PC-3 (cell line): Measurements from ENCODE around the gene PPIF. TPM values are rescaled to one million over a fixed set of nuclear protein-coding genes. Genes with fewer than 3 reads are reported as not detected.

ENCODE experiments used
- ATAC-seq: fragments of 200-7000 bp; cut with Tn5 transposase; 2 replicates; pipeline ENCODE4 v1.9.1; 2020; ENCODE audit warnings: mild to moderate bottlenecking, moderate library complexity
- BruUV-seq: library from RNA; stranded (reverse); fragments of 400-500 nt; replicated peaks from 2 replicates; lab custom pipeline; 2021; lab: Mats Ljungman, UMichigan
- CTCF ChIA-PET: fragments of 300-600 bp; sonication (Branson Sonifier 250); formaldehyde crosslinking; loops from one replicate; lab custom pipeline; 2022; ENCODE audit warnings: antibody characterized with exemption; lab: Charles Lee
- POLR2A ChIA-PET: fragments of 300-600 bp; sonication (Branson Sonifier 250); formaldehyde crosslinking; loops from one replicate; lab custom pipeline; 2022; ENCODE audit warnings: antibody characterized with exemption; ENCODE audit not compliant: unreplicated experiment; lab: Charles Lee
- DNase-seq: peaks from one replicate; pipeline ENCODE4 v3.0.0-alpha.2; 2015
- H2AFZ ChIP-seq: fragments of 300-600 bp; sonication (generic); 2 replicates; pipeline ENCODE4 v1.6.0; 2016; ENCODE audit warnings: antibody characterized with exemption, low read length
- H3F3A ChIP-seq: fragments of 300-600 bp; sonication (generic); one replicate; pipeline ENCODE4 v1.6.0; 2017; ENCODE audit warnings: antibody characterized with exemption, low read length, control low read depth, mild to moderate bottlenecking; ENCODE audit not compliant: unreplicated experiment
- H3K27ac ChIP-seq: fragments of 300-600 bp; sonication (generic); 2 replicates; pipeline ENCODE4 v1.5.1; 2016; ENCODE audit warnings: mild to moderate bottlenecking, low read length
- H3K27me3 ChIP-seq: fragments of 300-600 bp; sonication (generic); 2 replicates; pipeline ENCODE4 v1.6.1; 2016; ENCODE audit warnings: low read length, mixed read lengths
- H3K36me3 ChIP-seq: fragments of 300-600 bp; sonication (generic); 2 replicates; pipeline ENCODE4 v1.6.1; 2016; ENCODE audit warnings: low read depth, mixed run types, low read length, mixed read lengths
- H3K4me1 ChIP-seq: fragments of 300-600 bp; sonication (generic); 2 replicates; pipeline ENCODE4 v1.5.1; 2016; ENCODE audit warnings: low read length; ENCODE audit not compliant: insufficient read depth
- H3K4me2 ChIP-seq: fragments of 300-600 bp; sonication (generic); 2 replicates; pipeline ENCODE4 v1.6.0; 2016; ENCODE audit warnings: low read length
- H3K4me3 ChIP-seq: fragments of 300-600 bp; sonication (generic); 2 replicates; pipeline ENCODE4 v1.5.1; 2016; ENCODE audit warnings: mild to moderate bottlenecking, low read length, mixed read lengths
- H3K79me2 ChIP-seq: fragments of 300-600 bp; sonication (generic); 2 replicates; pipeline ENCODE4 v1.6.1; 2017; ENCODE audit warnings: low read length, mixed read lengths
- H3K9ac ChIP-seq: fragments of 300-600 bp; sonication (generic); 2 replicates; pipeline ENCODE4 v1.6.0; 2016; ENCODE audit warnings: mild to moderate bottlenecking, low read length
- H3K9me2 ChIP-seq: fragments of 300-600 bp; sonication (generic); replicated peaks from 2 replicates; pipeline ENCODE4 v1.6.1; 2016; ENCODE audit warnings: mixed run types, low read length, mixed read lengths
- H3K9me3 ChIP-seq: fragments of 300-600 bp; sonication (generic); 2 replicates; pipeline ENCODE4 v1.6.1; 2016; ENCODE audit warnings: low read length, mixed read lengths
- H4K20me1 ChIP-seq: fragments of 300-600 bp; sonication (generic); 2 replicates; pipeline ENCODE4 v1.6.1; 2016; ENCODE audit warnings: low read length, mixed read lengths
- CTCF ChIP-seq: fragments of 300-600 bp; sonication (generic); conservative IDR thresholded peaks from 2 replicates; pipeline ENCODE4 v1.5.1; 2017; ENCODE audit warnings: antibody characterized with exemption, low read depth, mild to moderate bottlenecking, low read length
- EZH2 ChIP-seq: fragments of 300-600 bp; sonication (generic); IDR thresholded peaks from one replicate; pipeline ENCODE4 v1.6.1; 2017; ENCODE audit warnings: antibody characterized with exemption, mild to moderate bottlenecking, low read length; ENCODE audit not compliant: unreplicated experiment
- EZH2phosphoT487 ChIP-seq: fragments of 300-600 bp; sonication (generic); IDR thresholded peaks from 2 replicates; pipeline ENCODE4 v1.6.1; 2018; ENCODE audit warnings: mild to moderate bottlenecking, antibody characterized with exemption, low read length, borderline replicate concordance
- intact Hi-C: fragments of 100-400 bp; cut with micrococcal nuclease; formaldehyde crosslinking; loops from 2 replicates; pipeline ENCODE4 v1.9.0; 2023
- total RNA-seq: library from RNA; depleted of rRNA; stranded (reverse); fragments of >200 nt; gene quantifications from 2 replicates; pipeline ENCODE4 v1.2.3, GENCODE V29; 2014

Gene PPIF
- total RNA-seq, 1 experiment from 2014 or later = 381 TPM

- H3K9me3 ChIP-seq = no peaks in the 10 kb centered on the region
- DNase-seq (peak; percentile 100), ATAC-seq (peak; percentile 45)
- H3K9me2 ChIP-seq = no peaks in the 10 kb centered on the region
- peaks cover 66% of the 10 kb centered on the region for H3K4me1 ChIP-seq
- CTCF ChIA-PET = interaction anchor here (0.6 kb wide), 1 partner anchor 11 kb away, joined by 3 read pairs; no protein-coding TSS in a partner anchor
- no peaks in the 10 kb centered on the region for H3K27me3 ChIP-seq
- H3K79me2 ChIP-seq = no peaks in the 10 kb centered on the region
- intact Hi-C loops = loop anchor here (10.0 kb wide), 1 partner anchor 346 kb away; no protein-coding TSS in a partner anchor
- peak overlapping the region; percentile 69 for H3K27ac ChIP-seq
- TF ChIP-seq EZH2 (no peak), EZH2phosphoT487 (no peak), CTCF (no peak)
- H3K36me3 ChIP-seq = no peaks in the 10 kb centered on the region; the same call in 1 of the 2 replicates
- no TSS peak for BruUV-seq
- H3F3A ChIP-seq = peaks cover 15% of the 10 kb centered on the region
- no peaks in the 10 kb centered on the region for H4K20me1 ChIP-seq
- H3K9ac ChIP-seq = peak overlapping the region; percentile 14; the same call in 1 of the 2 replicates
- POLR2A ChIA-PET = interaction anchor here (0.5 to 0.7 kb wide), 3 partner anchors 53 to 1349 kb away, joined by 3 to 6 read pairs (median 4); no protein-coding TSS in a partner anchor
- no peak overlapping the region for H3K4me3 ChIP-seq
- H2AFZ ChIP-seq = no peak overlapping the region
- H3K4me2 ChIP-seq = peak overlapping the region; percentile 10
These were observed 26.3 kb upstream of the PPIF start for GRCh38 chr10:79320820-79321493.

- CTCF ChIA-PET = no interaction called here
These were observed 25.8 kb upstream of the PPIF start for GRCh38 chr10:79321494-79321882.

More at GRCh38 chr10:79321494-79321882, 25.8 kb upstream of the PPIF start:
- H3K4me1 ChIP-seq = peaks cover 66% of the 10 kb centered on the region
- no peak overlapping the region for H2AFZ ChIP-seq
- H3K4me2 ChIP-seq = peak overlapping the region; percentile 7
- H3K36me3 ChIP-seq = no peaks in the 10 kb centered on the region
- DNase-seq = no peak
- POLR2A ChIA-PET = interaction anchor here (0.5 to 0.7 kb wide), 2 partner anchors 53 to 1349 kb away, joined by 4 to 6 read pairs; no protein-coding TSS in a partner anchor
- no peaks in the 10 kb centered on the region for H3K27me3 ChIP-seq
- peaks cover 13% of the 10 kb centered on the region for H3F3A ChIP-seq
- no peaks in the 10 kb centered on the region for H3K79me2 ChIP-seq
- ATAC-seq = no peak
- H3K4me3 ChIP-seq = no peak overlapping the region
- intact Hi-C loops = loop anchor here (10.0 kb wide), 1 partner anchor 347 kb away; no protein-coding TSS in a partner anchor
- no peaks in the 10 kb centered on the region for H3K9me2 ChIP-seq
- H4K20me1 ChIP-seq = no peaks in the 10 kb centered on the region
- no peaks in the 10 kb centered on the region for H3K9me3 ChIP-seq
- peak overlapping the region; percentile 69 for H3K27ac ChIP-seq
- TF ChIP-seq EZH2 (no peak), CTCF (no peak), EZH2phosphoT487 (no peak)
- peak overlapping the region; percentile 7 for H3K9ac ChIP-seq
- BruUV-seq = no TSS peak
